HepG2 (cell line): ENCODE results near the gene CTSZ. TPM values are rescaled to one million over a fixed set of nuclear protein-coding genes. Genes with fewer than 3 reads are reported as not detected.

Experiments
- CTCF ChIP-seq: sonication (generic); formaldehyde crosslinking; IDR thresholded peaks from 2 replicates; pipeline ENCODE4 v1.5.0; 2020; ENCODE audit warnings: mild to moderate bottlenecking, missing genetic modification reagents, moderate library complexity
- EED ChIP-seq: sonication (generic); formaldehyde crosslinking; IDR thresholded peaks from 2 replicates; pipeline ENCODE4 v1.5.0; 2020; ENCODE audit warnings: mild to moderate bottlenecking, missing genetic modification reagents
- EHMT2 ChIP-seq: fragments of 200-600 bp; sonication (generic); IDR thresholded peaks from 2 replicates; pipeline ENCODE4 v1.7.0; 2017; ENCODE audit warnings: antibody characterized with exemption, low read depth, low read length, borderline replicate concordance
- GLI4 ChIP-seq: sonication (generic); formaldehyde crosslinking; IDR thresholded peaks from 2 replicates; pipeline ENCODE4 v1.5.1; 2020; ENCODE audit warnings: missing genetic modification reagents, mild to moderate bottlenecking, moderate library complexity, borderline replicate concordance
- GZF1 ChIP-seq: sonication (generic); formaldehyde crosslinking; IDR thresholded peaks from 2 replicates; pipeline ENCODE4 v1.5.1; 2020; ENCODE audit warnings: mild to moderate bottlenecking, missing genetic modification reagents
- HCFC1 ChIP-seq: fragments of 150-350 bp; IDR thresholded peaks from 2 replicates; pipeline ENCODE4 v1.6.1; 2014; ENCODE audit warnings: low read depth, low read length
- HOXA5 ChIP-seq: sonication (generic); formaldehyde crosslinking; IDR thresholded peaks from 2 replicates; pipeline ENCODE4 v1.4.0; 2020; ENCODE audit warnings: missing genetic modification reagents
- KDM4B ChIP-seq: sonication (generic); formaldehyde crosslinking; IDR thresholded peaks from 2 replicates; pipeline ENCODE4 v1.4.0; 2020; ENCODE audit warnings: missing genetic modification reagents
- MEIS1 ChIP-seq: sonication (generic); formaldehyde crosslinking; IDR thresholded peaks from 2 replicates; pipeline ENCODE4 v1.9.0; 2021; ENCODE audit warnings: mild to moderate bottlenecking, missing genetic modification reagents, moderate library complexity, borderline replicate concordance
- MLLT10 ChIP-seq: sonication (generic); formaldehyde crosslinking; IDR thresholded peaks from 2 replicates; pipeline ENCODE4 v1.4.0; 2020; ENCODE audit warnings: missing genetic modification reagents
- TRAFD1 ChIP-seq: sonication (generic); formaldehyde crosslinking; IDR thresholded peaks from 2 replicates; pipeline ENCODE4 v1.5.1; 2020; ENCODE audit warnings: missing genetic modification reagents, mild to moderate bottlenecking, borderline replicate concordance
- U2AF2 ChIP-seq: fragments of 200-400 bp; formaldehyde crosslinking; IDR thresholded peaks from 2 replicates; pipeline ENCODE4 v1.6.1; 2017; ENCODE audit warnings: low read depth, mild to moderate bottlenecking, low read length
- ZFP62 ChIP-seq: sonication (generic); formaldehyde crosslinking; IDR thresholded peaks from 2 replicates; pipeline ENCODE4 v1.4.0; 2020; ENCODE audit warnings: missing genetic modification reagents
- ZNF674 ChIP-seq: sonication (generic); formaldehyde crosslinking; IDR thresholded peaks from 2 replicates; pipeline ENCODE4 v1.5.0; 2020; ENCODE audit warnings: low read depth, mild to moderate bottlenecking, missing genetic modification reagents
- polyA plus RNA-seq, 8 experiments: library from polyadenylated mRNA; depleted of rRNA in 3 of 8; stranded (reverse) in 7 of 8; unstranded in 1 of 8; fragments of >200 nt; fragmentation: Illumina TruSeq in 4 of 8; extraction: Trizol in 4 of 8; gene quantifications; 2 replicates each; pipeline versions ENCODE4 v1.2.1 to v1.2.3, GENCODE V29; 2011 to 2016; ENCODE audit warnings: low read depth in 4 of 8, missing spikeins in 1 of 8, mixed read lengths in 1 of 8; ENCODE audit not compliant: insufficient read depth in 1 of 8
- total RNA-seq, 5 experiments: library from RNA; depleted of rRNA; stranded (reverse); fragments of >200 nt; fragmentation: Illumina TruSeq; extraction: Trizol; gene quantifications; 2 replicates each; pipeline ENCODE4 v1.2.3, GENCODE V29; 2016; ENCODE audit warnings: low read depth in 1 of 5
- TF ChIP-seq, protein P1 (sequence below): sonication (generic); IDR thresholded peaks from 2 replicates; pipeline ENCODE4 v1.6.1; 2016; ENCODE audit warnings: low read depth, borderline replicate concordance
- TF ChIP-seq, protein P2 (sequence below): sonication (generic); formaldehyde crosslinking; IDR thresholded peaks from 2 replicates; pipeline ENCODE4 v1.4.0; 2020; ENCODE audit warnings: missing genetic modification reagents, borderline replicate concordance
- TF ChIP-seq, protein P3 (sequence below): sonication (generic); formaldehyde crosslinking; IDR thresholded peaks from 2 replicates; pipeline ENCODE4 v1.4.0; 2020; ENCODE audit warnings: missing genetic modification reagents; ENCODE audit errors: not compliant biosample characterization

The CTSZ gene
- total and polyA plus RNA-seq, 2 of the 13 experiments (the other 11 are each of a cell fraction or from before 2014, with no cell fraction given) = 0.33 TPM; not detected in 1

DNA sequence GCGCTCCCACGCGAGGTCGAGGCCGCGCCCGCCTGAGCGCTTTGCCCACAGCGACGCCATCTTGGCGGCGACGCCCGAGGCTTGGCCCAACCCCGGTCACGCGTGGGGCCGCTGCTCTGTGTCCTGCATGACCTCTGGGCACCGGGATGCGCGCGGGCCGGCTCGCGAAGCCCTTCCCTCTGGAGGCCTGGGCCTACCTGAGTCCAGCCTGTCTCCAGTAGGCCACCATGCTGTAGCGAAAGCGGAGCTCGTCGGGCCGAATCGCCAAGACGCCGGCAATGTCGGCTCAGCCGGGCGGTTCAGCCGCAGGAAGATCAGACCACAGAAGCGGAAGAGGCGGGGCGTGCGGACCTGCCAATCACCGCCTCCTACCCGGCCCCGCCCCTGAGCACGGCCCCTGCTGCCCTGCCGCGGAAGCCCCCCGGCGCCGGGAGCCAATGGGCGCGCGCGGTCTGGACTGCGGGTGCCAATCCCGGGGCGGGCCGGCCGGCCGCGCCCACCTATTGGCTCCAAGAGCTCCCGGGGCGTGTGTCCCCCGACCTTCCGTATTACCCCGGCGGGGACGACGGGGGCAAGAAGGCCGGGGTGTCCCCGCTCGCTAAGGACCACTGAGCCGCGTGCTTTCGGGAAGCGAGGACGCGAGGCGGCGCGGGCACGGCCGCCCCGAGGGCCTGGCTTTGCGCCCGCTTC, 25.1 kb upstream of the CTSZ start, which contains the start of gene ATP5F1E (continued):
- TF ChIP-seq, protein P1, sequence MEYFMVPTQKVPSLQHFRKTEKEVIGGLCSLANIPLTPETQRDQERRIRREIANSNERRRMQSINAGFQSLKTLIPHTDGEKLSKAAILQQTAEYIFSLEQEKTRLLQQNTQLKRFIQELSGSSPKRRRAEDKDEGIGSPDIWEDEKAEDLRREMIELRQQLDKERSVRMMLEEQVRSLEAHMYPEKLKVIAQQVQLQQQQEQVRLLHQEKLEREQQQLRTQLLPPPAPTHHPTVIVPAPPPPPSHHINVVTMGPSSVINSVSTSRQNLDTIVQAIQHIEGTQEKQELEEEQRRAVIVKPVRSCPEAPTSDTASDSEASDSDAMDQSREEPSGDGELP = peak; percentile 44; the same call in 1 of the 2 replicates
- peak; percentile 96 for TF ChIP-seq MEIS1 (CRISPR knock-in tag)
- no peak; the same call in 1 of the 2 replicates for TF ChIP-seq ZNF674 (CRISPR knock-in tag)
- TF ChIP-seq, protein P2, sequence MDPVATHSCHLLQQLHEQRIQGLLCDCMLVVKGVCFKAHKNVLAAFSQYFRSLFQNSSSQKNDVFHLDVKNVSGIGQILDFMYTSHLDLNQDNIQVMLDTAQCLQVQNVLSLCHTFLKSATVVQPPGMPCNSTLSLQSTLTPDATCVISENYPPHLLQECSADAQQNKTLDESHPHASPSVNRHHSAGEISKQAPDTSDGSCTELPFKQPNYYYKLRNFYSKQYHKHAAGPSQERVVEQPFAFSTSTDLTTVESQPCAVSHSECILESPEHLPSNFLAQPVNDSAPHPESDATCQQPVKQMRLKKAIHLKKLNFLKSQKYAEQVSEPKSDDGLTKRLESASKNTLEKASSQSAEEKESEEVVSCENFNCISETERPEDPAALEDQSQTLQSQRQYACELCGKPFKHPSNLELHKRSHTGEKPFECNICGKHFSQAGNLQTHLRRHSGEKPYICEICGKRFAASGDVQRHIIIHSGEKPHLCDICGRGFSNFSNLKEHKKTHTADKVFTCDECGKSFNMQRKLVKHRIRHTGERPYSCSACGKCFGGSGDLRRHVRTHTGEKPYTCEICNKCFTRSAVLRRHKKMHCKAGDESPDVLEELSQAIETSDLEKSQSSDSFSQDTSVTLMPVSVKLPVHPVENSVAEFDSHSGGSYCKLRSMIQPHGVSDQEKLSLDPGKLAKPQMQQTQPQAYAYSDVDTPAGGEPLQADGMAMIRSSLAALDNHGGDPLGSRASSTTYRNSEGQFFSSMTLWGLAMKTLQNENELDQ = peak; percentile 77; the same call in 1 of the 2 replicates
- TF ChIP-seq GLI4 (CRISPR knock-in tag) = peak; percentile 72
- peak; percentile 21; the same call in 1 of the 2 replicates for TF ChIP-seq CTCF (CRISPR knock-in tag)
- peak; percentile 97; the same call in 1 of the 2 replicates for TF ChIP-seq EED (CRISPR knock-in tag)
- TF ChIP-seq GZF1 (CRISPR knock-in tag) = peak; percentile 65; the same call in 1 of the 2 replicates
- TF ChIP-seq ZFP62 = no peak
- no peak for TF ChIP-seq MLLT10
- TF ChIP-seq, protein P3, sequence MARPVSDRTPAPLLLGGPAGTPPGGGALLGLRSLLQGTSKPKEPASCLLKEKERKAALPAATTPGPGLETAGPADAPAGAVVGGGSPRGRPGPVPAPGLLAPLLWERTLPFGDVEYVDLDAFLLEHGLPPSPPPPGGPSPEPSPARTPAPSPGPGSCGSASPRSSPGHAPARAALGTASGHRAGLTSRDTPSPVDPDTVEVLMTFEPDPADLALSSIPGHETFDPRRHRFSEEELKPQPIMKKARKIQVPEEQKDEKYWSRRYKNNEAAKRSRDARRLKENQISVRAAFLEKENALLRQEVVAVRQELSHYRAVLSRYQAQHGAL (CRISPR knock-in tag) = no peak
- peak; percentile 31; the same call in 1 of the 2 replicates for TF ChIP-seq U2AF2
- peak; percentile 9; the same call in 1 of the 2 replicates for TF ChIP-seq HCFC1
- no peak for TF ChIP-seq EHMT2
- peak; percentile 84 for TF ChIP-seq HOXA5 (CRISPR knock-in tag)
- TF ChIP-seq TRAFD1 (CRISPR knock-in tag) = no peak
- peak; percentile 89 for TF ChIP-seq KDM4B (CRISPR knock-in tag)
